ENCODE results near the gene RPS16.

- TF ChIP-seq, protein P1, sequence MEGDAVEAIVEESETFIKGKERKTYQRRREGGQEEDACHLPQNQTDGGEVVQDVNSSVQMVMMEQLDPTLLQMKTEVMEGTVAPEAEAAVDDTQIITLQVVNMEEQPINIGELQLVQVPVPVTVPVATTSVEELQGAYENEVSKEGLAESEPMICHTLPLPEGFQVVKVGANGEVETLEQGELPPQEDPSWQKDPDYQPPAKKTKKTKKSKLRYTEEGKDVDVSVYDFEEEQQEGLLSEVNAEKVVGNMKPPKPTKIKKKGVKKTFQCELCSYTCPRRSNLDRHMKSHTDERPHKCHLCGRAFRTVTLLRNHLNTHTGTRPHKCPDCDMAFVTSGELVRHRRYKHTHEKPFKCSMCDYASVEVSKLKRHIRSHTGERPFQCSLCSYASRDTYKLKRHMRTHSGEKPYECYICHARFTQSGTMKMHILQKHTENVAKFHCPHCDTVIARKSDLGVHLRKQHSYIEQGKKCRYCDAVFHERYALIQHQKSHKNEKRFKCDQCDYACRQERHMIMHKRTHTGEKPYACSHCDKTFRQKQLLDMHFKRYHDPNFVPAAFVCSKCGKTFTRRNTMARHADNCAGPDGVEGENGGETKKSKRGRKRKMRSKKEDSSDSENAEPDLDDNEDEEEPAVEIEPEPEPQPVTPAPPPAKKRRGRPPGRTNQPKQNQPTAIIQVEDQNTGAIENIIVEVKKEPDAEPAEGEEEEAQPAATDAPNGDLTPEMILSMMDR (IDR thresholded peaks at IDR 0.05 in 4 of 5, conservative IDR thresholded peaks at IDR 0.05 in 1 of 5) = no peak
- TF ChIP-seq POLR2A (IDR thresholded peaks at IDR 0.05) = no peak
Measured at GRCh38 chr19:39413911-39414608, 21.7 kb downstream of the RPS16 start.

All from gastrocnemius medialis (tissue), 4 donors.